Neuronal stem cell (in vitro differentiated cells): ENCODE measurements around the gene NXPE3.

ENCODE experiments used
- DNase-seq: peaks from one replicate; pipeline ENCODE4 v3.0.0-alpha.2; 2013; ENCODE audit warnings: low spot score
- H2AFZ ChIP-seq: one replicate; pipeline ENCODE4 v1.6.1; 2013; ENCODE audit warnings: mild to moderate bottlenecking, low read length, inconsistent platforms
- H2AK5ac ChIP-seq: 2 replicates; pipeline ENCODE4 v1.6.1; 2013; ENCODE audit warnings: low read depth, mild to moderate bottlenecking, inconsistent platforms, low read length, moderate library complexity, mixed read lengths
- H2BK120ac ChIP-seq: 2 replicates; pipeline ENCODE4 v1.6.1; 2013; ENCODE audit warnings: low read depth, mild to moderate bottlenecking, inconsistent platforms, low read length, moderate library complexity, mixed read lengths
- H2BK12ac ChIP-seq: one replicate; pipeline ENCODE4 v1.6.1; 2013; ENCODE audit warnings: low read length, inconsistent platforms
- H2BK15ac ChIP-seq: 2 replicates; pipeline ENCODE4 v1.6.1; 2013; ENCODE audit warnings: mild to moderate bottlenecking, low read length, inconsistent platforms, mixed read lengths
- H2BK5ac ChIP-seq: one replicate; pipeline ENCODE4 v1.6.1; 2013; ENCODE audit warnings: inconsistent platforms, mild to moderate bottlenecking, low read length, moderate library complexity
- H3K14ac ChIP-seq: one replicate; pipeline ENCODE4 v1.6.1; 2013; ENCODE audit warnings: low read length, inconsistent platforms
- H3K18ac ChIP-seq: 2 replicates; pipeline ENCODE4 v1.6.1; 2013; ENCODE audit warnings: low read length, inconsistent platforms
- H3K23ac ChIP-seq: 2 replicates; pipeline ENCODE4 v1.6.1; 2013; ENCODE audit warnings: low read depth, mild to moderate bottlenecking, mixed read lengths, low read length, inconsistent platforms; ENCODE audit not compliant: poor library complexity
- H3K27ac ChIP-seq: replicated peaks from 3 replicates; pipeline ENCODE4 v1.5.1; 2013; ENCODE audit warnings: low read length, inconsistent platforms
- H3K27me3 ChIP-seq, 3 experiments: 2 replicates each; pipeline ENCODE4 v1.6.1; 2013; ENCODE audit warnings: low read length in 3 of 3, mild to moderate bottlenecking in 2 of 3, inconsistent platforms in 1 of 3, low read depth in 1 of 3, mixed read lengths in 1 of 3, moderate library complexity in 1 of 3; ENCODE audit not compliant: control insufficient read depth in 3 of 3, insufficient read depth in 3 of 3
- H3K36me3 ChIP-seq, 2 donors: replicated peaks in 1 of 2; 2 replicates each; pipeline ENCODE4 v1.6.1; 2013; ENCODE audit warnings: low read length in 2 of 2; ENCODE audit not compliant: control insufficient read depth in 2 of 2, insufficient read depth in 2 of 2
- H3K4ac ChIP-seq: 2 replicates; pipeline ENCODE4 v1.6.1; 2013; ENCODE audit warnings: inconsistent platforms, mild to moderate bottlenecking, low read length, moderate library complexity
- H3K4me1 ChIP-seq, 2 donors: 1 replicate in 1 of 2; 2 replicates in 1 of 2; pipeline ENCODE4 v1.6.1; 2013; ENCODE audit warnings: low read length in 2 of 2, low read depth in 1 of 2; ENCODE audit not compliant: control insufficient read depth in 2 of 2, insufficient read depth in 1 of 2
- H3K4me2 ChIP-seq: one replicate; pipeline ENCODE4 v1.6.1; 2013; ENCODE audit warnings: mild to moderate bottlenecking, low read length, inconsistent platforms; ENCODE audit not compliant: insufficient read depth, poor library complexity, severe bottlenecking
- H3K4me3 ChIP-seq, 2 donors: 2 replicates each; pipeline ENCODE4 v1.5.1; 2013; ENCODE audit warnings: low read length in 2 of 2, mild to moderate bottlenecking in 2 of 2, inconsistent platforms in 1 of 2, moderate library complexity in 1 of 2
- H3K79me1 ChIP-seq: one replicate; pipeline ENCODE4 v1.6.1; 2013; ENCODE audit warnings: low read depth, mild to moderate bottlenecking, inconsistent platforms, low read length, moderate library complexity
- H3K9ac ChIP-seq: one replicate; pipeline ENCODE4 v1.6.1; 2013; ENCODE audit warnings: mild to moderate bottlenecking, low read depth, low read length, inconsistent platforms; ENCODE audit not compliant: poor library complexity
- H3K9me3 ChIP-seq, 2 donors: replicated peaks in 1 of 2; 2 replicates each; pipeline versions ENCODE3 to v1.6.1; 2013; ENCODE audit warnings: low read length in 2 of 2, mild to moderate bottlenecking in 2 of 2, inconsistent platforms in 1 of 2, low read depth in 1 of 2, mixed read lengths in 1 of 2, moderate library complexity in 1 of 2; ENCODE audit not compliant: control insufficient read depth in 2 of 2, insufficient read depth in 1 of 2
- H4K8ac ChIP-seq: one replicate; pipeline ENCODE4 v1.6.1; 2013; ENCODE audit warnings: low read depth, mild to moderate bottlenecking, inconsistent platforms, low read length, moderate library complexity
- H4K91ac ChIP-seq: one replicate; pipeline ENCODE4 v1.6.1; 2013; ENCODE audit warnings: low read length, low read depth, mild to moderate bottlenecking, inconsistent platforms; ENCODE audit not compliant: poor library complexity
- WGBS, 2 donors: extraction: QIAGEN DNeasy Blood & Tissue Kit; methylation state at CpG; one replicate each; pipeline ENCODE4 v1.1.7; 2013; ENCODE audit warnings: missing lambda C conversion rate in 2 of 2, mixed read lengths in 1 of 2; ENCODE audit not compliant: insufficient read length in 2 of 2, insufficient replicate concordance in 1 of 2; ENCODE audit errors: extremely low coverage in 2 of 2; 5-methylcytosine and 5-hydroxymethylcytosine counted together

NXPE3 gene

DNA sequence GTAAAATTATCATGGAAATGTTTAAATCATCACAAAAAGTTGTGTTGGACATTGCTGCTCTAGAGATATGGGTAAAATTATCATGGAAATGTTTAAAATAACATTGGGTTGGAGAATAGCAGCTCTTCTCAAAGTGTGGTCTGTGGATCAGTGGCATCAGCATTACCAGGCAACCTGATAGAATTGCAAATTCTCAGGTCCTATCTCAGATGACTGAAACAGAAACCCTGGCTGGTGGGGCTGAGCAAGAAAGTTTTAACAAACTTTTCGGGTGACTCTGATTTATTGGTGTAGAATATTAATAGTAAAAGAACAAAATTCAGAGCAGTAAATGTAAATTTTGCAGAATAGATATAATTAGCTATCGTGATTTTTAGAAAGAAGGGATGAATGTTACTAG is 28.9 kb downstream of the NXPE3 start:
- Histone ChIP-seq H3K4me3 (no peak overlapping the region), H4K8ac (no peak overlapping the region), H3K9me3 (no peaks in the 10 kb centered on the region), H3K18ac (no peak overlapping the region), H3K36me3 (peaks cover 3 to 13% of the 10 kb centered on the region in 2 donors), H3K14ac (no peak overlapping the region), H3K4me2 (no peak overlapping the region), H2BK12ac (no peak overlapping the region), H3K4me1 (peaks cover 0 to 3% of the 10 kb centered on the region in 2 donors), H4K91ac (no peak overlapping the region), H2BK5ac (no peak overlapping the region), H3K9ac (no peak overlapping the region), H2BK15ac (no peak overlapping the region), H2BK120ac (no peak overlapping the region), H2AFZ (no peak overlapping the region), H3K23ac (no peak overlapping the region), H3K27me3 (no peaks in the 10 kb centered on the region), H3K4ac (no peak overlapping the region), H3K79me1 (no peaks in the 10 kb centered on the region), H2AK5ac (no peak overlapping the region), H3K27ac (no peak overlapping the region)
- 100% methylated on average over 1 of the region's 2 CpGs; no CpG with 5 or more reads in 1 of the 2 donors for WGBS, 2 donors
- DNase-seq, result no peak

DNA sequence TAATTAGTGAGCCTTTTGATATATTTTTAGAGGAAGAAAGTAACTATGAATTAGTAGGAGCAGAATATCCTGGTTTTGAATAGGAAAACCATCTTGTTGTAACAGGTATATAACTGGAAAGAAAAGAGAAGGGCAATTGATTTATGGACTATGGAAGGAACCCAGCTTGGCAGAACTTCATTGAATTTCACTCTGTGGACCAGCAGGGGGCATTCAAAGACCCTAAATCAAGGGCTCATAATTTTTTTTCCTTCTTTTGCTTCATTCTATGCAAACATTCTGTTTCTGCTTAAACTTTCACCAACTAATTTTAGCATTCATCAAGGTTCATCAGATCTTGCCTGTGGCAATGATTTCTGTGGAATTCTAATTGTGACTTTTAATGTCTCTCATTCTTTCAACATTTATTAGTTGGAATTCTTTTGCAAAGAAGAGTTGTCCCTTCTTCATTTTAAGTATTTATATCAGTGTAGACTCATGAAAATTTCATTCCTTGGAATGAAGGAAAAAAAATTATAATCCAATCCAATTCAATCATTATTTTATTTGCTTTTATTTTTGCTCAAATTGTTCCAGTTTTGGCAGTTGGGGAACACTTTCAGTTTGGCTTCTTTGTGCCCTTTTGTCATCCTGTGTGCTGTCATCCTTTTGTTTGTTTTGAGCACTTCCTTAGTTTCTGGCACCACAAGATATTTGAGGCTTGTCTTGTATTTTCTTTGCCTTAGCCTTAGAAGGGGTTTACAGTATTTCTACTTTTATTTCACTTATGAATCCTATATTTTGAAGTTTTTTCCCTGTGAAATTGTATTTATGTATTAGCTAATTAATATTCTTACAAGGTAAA is 30.4 kb downstream of the NXPE3 start:
- Histone ChIP-seq H2BK120ac (no peak overlapping the region), H4K8ac (no peak overlapping the region), H3K4me2 (no peak overlapping the region), H2AFZ (no peak overlapping the region), H3K9ac (no peak overlapping the region), H3K4me1 (peaks cover 0 to 3% of the 10 kb centered on the region in 2 donors), H3K18ac (no peak overlapping the region), H3K27ac (no peak overlapping the region), H3K27me3 (no peaks in the 10 kb centered on the region), H3K14ac (no peak overlapping the region), H3K4me3 (no peak overlapping the region), H3K4ac (no peak overlapping the region), H3K79me1 (no peaks in the 10 kb centered on the region), H4K91ac (no peak overlapping the region), H2BK12ac (no peak overlapping the region), H3K36me3 (peaks cover 0 to 3% of the 10 kb centered on the region in 2 donors), H2BK5ac (no peak overlapping the region), H3K9me3 (no peaks in the 10 kb centered on the region), H2BK15ac (no peak overlapping the region), H2AK5ac (no peak overlapping the region), H3K23ac (no peak overlapping the region)
- peak; percentile 36 for DNase-seq

DNA sequence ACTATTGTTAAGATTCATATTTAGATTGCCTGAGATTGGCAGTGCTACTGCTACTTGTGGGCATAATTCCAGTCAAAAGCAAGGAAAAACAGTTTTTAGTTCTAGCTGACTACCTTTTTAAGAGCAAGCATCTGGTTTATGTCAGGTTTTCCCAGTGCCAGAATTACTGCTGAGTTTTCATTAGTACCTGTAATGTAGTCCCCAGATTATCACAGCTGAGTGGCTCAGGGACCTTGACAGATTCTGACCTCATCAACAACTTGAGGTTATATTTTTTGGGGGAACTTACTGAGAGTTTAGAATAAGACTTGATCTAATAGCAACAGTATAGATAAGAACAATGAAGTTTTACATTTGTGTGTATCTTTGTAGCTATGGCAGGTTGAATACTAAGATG is 31.0 kb downstream of the NXPE3 start:
- Histone ChIP-seq H3K4me1 (peaks cover 0 to 3% of the 10 kb centered on the region in 2 donors), H3K23ac (no peak overlapping the region), H3K14ac (no peak overlapping the region), H4K8ac (no peak overlapping the region), H3K9me3 (no peaks in the 10 kb centered on the region), H3K4me2 (no peak overlapping the region), H3K27ac (no peak overlapping the region), H3K36me3 (peaks cover 0 to 3% of the 10 kb centered on the region in 2 donors), H4K91ac (no peak overlapping the region), H3K27me3 (no peaks in the 10 kb centered on the region), H2BK12ac (no peak overlapping the region), H2BK5ac (no peak overlapping the region), H3K18ac (no peak overlapping the region), H2BK120ac (no peak overlapping the region), H3K4ac (no peak overlapping the region), H2BK15ac (no peak overlapping the region), H3K79me1 (no peaks in the 10 kb centered on the region), H2AK5ac (no peak overlapping the region), H3K4me3 (no peak overlapping the region), H2AFZ (no peak overlapping the region), H3K9ac (no peak overlapping the region)
- no peak for DNase-seq

DNA sequence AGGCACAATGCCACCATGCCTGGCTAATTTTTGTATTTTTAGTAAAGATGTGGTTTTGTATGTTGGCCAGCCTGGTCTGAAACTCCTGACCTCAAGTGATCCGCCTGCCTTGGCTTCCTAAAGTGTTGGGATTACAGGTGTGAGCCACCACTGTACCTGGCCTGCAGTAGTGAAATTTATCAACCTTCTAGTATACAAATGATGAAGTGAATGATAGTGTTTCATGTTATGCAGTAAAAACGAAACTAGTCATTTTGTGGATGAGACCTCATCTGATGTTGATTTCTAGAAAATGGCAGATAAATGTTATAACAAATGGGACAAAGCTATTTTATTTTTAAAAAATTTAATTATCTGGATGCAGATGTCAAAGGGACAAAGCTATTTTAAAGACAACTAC is 32.9 kb downstream of the NXPE3 start:
- Histone ChIP-seq H3K23ac (no peak overlapping the region), H3K4ac (no peak overlapping the region), H2AFZ (no peak overlapping the region), H3K4me1 (peaks cover 0 to 3% of the 10 kb centered on the region in 2 donors), H2BK12ac (no peak overlapping the region), H3K27me3 (no peaks in the 10 kb centered on the region), H3K18ac (no peak overlapping the region), H2AK5ac (no peak overlapping the region), H2BK120ac (no peak overlapping the region), H3K4me3 (no peak overlapping the region), H2BK15ac (no peak overlapping the region), H4K8ac (no peak overlapping the region), H3K36me3 (peaks cover 0 to 3% of the 10 kb centered on the region in 2 donors), H4K91ac (no peak overlapping the region), H3K9me3 (no peaks in the 10 kb centered on the region), H3K27ac (no peak overlapping the region), H3K9ac (no peak overlapping the region), H2BK5ac (no peak overlapping the region), H3K14ac (no peak overlapping the region), H3K79me1 (no peaks in the 10 kb centered on the region), H3K4me2 (no peak overlapping the region)
- WGBS, 2 donors, result no CpG with 5 or more reads among the region's 2 CpGs
- no peak for DNase-seq
